Activated CD4-positive, CD25-positive, alpha-beta regulatory T cell treated with anti-CD3 and anti-CD28 coated beads, Interleukin-2, amount 50 U/mL, for 72 hours (primary cell): ENCODE measurements around the gene FRAS1.
"Not testable (repeated sequence)": the region's sequence is repeated elsewhere in the genome, so short reads cannot be mapped to it uniquely, and the experiment has no call there.

Experiments
- DNase-seq: peaks from one replicate; pipeline ENCODE4 v3.0.0; 2021

The FRAS1 gene

DNA sequence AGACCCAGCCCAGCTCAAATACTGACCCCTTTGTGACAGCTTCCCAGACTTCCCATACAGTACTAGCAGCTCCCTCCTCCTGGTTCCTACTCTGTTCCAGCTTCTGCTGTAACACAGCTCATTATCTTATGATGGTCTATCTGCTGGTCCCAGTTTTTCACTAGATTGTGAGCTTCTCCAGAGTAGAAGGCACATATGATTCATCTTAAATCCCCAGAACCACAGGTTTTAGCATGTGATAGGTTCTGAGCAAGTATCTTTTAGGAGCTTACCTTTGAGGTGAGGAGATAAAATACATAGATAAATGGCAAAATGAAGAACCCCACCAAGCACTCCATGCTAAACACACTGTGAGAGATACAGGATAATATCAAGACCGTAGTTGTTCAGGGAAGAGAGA is 466.9 kb downstream of the FRAS1 start:
- no peak for DNase-seq

DNA sequence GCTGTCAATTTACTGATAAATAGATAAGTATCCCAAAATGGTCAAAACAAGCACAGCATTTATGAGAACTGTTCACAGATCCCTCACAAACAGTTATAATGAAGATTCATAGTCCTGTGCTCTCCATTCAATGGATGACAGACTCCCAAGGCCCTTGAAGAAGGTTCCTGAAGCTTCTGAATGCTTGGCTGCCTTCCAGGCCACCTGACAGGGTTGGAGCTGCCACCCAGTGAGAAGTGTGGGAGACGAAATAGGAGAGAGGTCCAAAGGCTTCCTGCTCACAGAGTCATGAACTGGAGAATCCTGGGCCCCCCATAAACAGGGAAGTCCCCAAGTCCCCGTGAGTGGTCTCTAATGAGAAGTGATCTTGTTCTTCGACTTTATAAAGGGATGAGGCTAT is 468.4 kb downstream of the FRAS1 start:
- DNase-seq, result no peak

DNA sequence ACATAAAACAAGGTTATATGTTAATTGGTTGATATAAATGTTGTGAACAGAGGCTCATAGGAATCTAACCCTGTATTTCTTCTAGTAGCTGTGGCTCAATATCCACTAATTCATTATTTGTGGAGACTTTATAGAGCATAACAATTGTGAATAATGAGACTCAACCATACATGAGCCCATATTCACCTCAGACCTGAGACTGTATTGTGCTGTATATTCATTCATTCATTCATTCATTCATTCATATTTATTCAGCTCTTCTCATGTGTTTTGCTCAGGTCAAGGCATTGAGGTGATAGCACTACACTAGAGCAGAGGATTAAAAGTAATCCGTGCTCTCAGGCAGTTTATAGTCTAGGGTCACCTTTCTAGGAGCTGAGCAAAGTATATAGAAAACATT is 470.0 kb downstream of the FRAS1 start:
- no peak for DNase-seq

DNA sequence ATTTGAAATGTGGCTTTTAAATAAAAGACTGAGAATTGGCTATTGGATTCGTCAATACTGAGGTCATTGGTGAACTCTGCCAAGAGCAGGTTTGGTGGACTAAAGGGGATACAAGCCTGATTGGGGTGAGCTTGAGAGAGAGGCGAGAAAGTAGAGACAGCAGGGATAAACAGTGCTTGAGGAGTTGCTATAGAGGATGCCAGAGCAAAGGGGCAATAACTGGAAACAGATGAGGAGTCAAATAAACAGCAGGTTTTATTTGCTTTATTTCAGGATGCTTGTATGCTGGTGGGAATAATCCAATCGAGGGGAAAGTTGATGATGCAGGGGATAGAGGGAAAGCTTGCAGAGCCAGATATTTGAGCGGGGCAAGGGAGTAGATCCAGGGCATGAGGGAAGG is 470.4 kb downstream of the FRAS1 start:
- DNase-seq, result no peak

DNA sequence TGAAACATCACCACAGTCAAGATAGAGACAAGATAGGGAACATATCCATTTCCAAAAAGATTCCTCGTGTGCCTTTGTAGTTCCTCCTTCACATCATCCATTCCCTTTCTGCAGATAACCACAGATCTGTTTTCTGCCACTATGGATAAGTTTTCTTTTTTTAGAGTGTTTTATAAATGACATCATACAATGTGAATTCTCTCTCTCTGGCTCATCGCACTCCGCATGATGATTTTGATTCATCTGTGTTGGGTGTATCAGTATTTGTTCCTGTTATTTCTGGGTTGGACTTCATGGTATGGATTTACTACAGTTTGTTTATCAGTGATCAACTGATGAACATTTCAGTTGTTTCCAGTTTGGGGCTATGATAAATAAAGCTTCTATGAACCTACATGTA is 471.2 kb downstream of the FRAS1 start:
- no peak for DNase-seq

DNA sequence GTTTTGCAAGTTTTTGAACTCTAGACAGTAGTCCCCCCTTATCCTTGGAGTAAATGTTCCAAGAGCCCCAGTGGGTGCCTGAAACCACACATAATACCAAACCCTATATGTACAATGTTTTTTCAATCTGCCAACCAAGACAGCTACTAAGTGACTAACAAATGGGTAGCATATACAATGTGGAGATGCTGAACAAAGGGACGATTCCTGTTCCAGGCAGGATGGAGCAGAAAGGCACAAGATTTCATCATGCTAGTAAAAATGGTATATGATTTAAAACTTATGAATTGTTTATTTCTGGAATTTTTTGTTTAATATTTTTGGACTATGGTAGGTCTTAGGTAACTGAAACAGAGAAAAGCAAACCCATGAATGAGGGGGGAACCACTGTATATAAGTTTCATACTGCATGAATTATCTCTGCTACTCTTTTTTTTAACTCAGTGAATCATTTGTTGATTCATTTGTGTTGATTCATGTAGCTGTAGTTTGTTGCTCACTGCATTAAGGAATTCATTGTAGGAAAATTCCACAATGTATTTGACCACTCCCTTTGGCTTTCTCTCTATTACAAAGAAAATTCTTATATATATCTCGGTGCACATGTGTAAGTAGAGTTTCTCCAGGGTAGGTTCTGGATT is 472.6 kb downstream of the FRAS1 start:
- DNase-seq, result no peak

DNA sequence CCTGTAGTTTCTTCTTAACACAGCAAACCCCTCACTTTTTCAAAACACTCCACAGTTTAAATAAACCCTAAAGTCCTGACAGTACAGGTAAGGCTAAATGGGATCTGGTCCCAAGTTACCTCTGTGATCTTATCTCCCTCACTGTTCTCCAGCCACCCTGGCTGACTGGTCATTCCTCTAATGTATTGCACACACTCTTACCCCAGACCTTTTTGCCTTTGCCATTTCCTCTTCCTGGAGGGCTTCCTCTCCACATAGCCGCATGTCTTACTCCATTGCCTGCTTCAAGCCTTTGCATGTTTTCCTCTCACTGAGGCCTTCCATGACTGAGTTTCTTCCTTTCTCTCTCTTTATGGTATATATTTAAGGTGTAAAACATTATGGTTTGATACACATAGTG is 474.9 kb downstream of the FRAS1 start:
- no peak for DNase-seq

DNA sequence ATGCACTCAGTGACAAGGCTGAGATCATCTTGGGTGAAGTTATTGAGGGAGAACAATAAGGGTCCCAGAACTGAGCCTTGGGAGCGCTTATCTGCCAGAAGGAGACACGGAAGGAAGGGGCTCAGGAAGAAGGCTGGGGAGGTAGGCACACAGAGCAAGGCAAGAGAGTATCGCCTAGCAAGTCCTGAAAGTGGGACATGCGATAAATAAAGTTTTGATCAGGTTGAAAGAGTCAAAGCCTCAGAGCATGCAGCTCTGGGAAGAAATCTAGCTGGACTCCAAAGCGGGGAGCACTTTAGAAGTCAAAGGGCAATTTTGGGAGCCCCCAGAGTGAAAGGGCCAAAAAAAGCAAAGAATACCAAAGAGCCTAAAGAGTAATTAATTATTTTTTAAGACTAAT is 476.7 kb downstream of the FRAS1 start:
- no peak for DNase-seq

DNA sequence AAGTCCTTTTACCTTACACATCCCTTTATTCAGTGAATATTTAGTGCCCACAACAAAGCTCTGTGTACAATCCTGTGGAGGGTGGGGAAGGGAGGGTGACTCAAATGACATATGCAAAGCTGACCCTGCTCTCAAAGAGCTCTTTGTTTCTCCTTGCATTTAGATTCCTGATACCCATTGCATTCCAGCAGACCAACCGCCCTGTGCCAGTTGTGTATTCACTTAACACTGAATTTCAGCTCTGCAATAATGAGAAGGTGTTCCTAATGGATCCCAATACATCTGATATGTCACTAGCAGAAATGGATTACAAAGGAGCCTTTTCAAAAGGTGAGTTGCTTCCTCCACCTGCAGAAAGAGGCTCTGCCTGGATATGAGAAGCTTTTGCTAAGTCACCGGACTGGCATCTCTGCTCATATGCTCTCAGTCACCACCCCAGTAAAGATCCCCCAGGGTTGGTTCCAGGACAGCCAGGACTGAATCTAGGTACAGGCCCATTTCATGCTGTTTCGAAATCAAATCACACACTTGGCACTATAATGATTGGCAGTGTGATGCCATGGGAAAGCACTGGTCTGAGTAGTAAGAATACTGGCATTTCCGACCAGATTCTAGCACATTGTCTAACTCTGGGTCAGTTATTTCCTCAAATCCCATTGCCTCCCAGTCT is 477.3 kb downstream of the FRAS1 start:
- DNase-seq, result no peak

DNA sequence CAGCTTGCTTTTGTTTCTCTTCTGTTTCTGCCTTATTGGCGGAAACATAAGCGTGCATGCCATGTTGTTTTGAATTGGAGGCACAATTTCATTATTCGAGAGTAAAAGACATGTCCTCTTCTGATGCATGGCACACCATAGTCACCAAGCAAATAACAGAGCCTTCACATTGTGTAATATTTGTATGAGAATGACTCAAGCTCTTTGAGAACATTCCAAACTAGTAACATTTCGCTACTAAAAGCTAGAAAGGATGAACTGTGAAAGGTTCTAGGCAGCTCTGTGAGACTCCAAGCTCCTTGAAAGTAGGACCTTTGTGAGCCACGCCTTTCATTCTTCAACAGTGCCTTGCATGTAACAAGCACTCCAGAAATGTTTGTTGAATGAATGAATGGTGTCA is 485.2 kb downstream of the FRAS1 start:
- no peak for DNase-seq

DNA sequence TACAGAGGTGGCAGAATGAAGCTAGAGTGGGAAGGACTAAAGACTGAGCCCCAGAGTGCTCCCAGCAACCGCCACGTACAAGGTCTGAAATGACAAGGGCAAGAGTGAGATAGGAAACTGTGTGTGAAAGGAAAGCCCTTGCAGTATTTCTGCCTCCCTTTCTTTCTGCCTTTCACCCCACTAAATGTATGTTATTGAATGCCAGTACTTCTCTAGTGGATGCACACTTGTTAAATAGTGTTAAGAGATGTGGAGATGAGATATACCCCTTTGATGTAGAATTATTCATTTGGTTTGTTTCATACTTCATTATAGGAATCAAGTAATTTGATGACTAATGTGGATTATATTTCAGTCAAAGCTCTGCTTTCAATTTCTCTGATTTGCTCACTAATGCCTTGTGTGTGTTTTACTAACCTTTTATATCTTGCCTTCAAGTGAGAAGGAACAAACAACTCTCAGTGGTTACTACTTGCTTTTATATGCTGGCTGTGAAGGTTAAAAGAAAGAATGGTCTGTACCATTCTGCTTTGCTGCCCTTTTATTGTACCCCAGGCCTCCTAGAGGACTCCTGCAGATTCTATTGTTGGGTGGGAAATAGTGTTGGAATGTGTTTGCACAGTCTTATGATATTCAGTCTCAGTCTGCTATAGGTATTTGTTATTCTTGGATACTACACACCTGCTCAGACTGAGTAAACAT is 486.5 kb downstream of the FRAS1 start:
- DNase-seq, result no peak

DNA sequence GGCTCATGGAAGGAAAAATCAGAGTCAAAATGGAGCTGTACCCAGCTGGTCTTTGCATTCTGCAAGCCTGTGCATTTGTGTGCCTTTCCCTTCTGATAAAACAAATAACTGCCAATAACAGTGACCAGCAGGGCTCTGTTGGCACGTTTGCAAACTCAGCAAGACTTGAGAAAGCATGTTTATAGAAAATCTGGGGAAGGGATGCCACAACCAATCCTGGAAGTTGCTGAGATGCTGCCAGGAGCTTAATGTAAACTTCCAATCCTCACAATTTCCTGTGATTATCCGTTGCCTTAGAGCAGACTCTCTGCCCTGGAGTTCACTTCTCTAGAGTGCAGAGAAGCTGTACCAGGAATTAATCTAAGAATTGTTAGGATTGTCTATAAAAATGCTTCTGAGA is 487.6 kb downstream of the FRAS1 start:
- DNase-seq, result no peak

DNA sequence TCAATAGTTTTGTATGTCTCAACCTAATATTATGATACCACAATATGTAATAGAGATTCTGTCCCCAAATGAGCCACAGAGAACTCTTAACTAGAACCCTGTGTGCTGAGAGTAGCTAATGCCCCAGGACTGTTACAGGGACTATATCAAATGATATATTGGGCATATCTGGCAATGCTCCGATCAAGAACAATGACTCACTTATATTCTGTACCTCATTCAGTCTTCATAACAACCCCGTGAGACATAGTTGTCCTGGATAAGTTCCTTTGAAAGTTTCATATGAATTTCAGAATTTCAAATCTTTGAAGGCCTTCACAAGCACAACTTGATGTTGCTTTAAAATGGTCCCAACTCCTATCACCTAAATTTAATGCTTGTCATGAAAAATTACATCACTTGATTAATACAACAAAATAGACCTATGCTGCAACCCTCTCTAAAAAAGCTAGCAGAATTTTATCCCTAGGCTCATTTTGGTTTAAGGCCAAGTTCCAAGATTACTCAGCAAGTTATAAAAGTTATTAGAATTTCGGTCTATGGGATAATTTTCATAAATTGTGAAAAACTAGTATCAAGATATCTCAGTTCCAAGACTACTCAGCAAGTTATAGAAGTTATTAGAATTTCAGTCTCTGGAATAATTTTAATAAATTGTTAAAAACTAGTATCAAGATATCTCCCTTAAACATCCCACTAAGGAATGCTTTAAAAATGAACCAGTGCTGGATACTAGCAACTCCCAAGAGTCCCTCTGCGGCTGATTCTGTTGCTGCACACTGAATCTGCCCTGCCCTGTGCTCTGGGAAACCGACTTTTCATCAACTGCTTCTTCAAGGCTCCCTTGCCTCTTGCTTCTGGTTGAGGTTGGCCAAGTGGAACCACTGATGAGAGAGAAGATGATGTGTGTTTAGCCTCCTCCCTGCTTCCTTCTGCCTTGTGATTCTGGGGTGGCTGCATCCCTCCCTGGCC is 488.4 kb downstream of the FRAS1 start:
- no peak for DNase-seq

DNA sequence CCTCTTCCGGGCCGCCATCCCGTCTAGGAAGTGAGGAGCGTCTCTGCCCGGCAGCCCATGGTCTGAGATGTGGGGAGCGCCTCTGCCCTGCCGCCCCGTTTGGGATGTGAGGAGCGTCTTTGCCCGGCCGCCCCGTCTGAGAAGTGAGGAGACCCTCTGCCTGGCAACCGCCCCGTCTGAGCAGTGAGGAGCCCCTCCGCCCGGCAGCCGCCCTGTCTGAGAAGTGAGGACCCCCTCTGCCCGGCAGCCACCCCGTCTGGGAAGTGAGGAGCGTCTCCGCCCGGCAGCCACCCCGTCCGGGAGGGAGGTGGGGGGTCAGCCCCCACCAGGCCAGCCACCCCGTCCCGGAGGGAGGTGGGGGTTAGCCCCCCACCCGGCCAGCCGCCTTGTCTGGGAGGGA is 490.8 kb downstream of the FRAS1 start:
- DNase-seq, result not testable (repeated sequence)

DNA sequence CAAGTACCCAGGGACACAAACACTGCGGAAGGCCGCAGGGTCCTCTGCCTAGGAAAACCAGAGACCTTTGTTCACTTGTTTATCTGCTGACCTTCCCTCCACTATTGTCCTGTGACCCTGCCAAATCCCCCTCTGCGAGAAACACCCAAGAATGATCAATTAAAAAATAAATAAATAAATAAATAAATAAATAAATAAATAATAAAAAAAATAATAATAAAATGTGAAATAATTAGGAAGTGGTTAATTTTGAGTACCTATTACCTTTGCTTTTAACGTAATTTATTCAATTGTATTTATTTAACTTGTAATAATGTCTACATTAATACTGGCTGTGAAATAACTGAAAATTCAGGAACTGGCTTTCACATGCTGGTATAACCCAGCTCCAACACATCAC is 491.8 kb downstream of the FRAS1 start:
- DNase-seq, result not testable (repeated sequence)

DNA sequence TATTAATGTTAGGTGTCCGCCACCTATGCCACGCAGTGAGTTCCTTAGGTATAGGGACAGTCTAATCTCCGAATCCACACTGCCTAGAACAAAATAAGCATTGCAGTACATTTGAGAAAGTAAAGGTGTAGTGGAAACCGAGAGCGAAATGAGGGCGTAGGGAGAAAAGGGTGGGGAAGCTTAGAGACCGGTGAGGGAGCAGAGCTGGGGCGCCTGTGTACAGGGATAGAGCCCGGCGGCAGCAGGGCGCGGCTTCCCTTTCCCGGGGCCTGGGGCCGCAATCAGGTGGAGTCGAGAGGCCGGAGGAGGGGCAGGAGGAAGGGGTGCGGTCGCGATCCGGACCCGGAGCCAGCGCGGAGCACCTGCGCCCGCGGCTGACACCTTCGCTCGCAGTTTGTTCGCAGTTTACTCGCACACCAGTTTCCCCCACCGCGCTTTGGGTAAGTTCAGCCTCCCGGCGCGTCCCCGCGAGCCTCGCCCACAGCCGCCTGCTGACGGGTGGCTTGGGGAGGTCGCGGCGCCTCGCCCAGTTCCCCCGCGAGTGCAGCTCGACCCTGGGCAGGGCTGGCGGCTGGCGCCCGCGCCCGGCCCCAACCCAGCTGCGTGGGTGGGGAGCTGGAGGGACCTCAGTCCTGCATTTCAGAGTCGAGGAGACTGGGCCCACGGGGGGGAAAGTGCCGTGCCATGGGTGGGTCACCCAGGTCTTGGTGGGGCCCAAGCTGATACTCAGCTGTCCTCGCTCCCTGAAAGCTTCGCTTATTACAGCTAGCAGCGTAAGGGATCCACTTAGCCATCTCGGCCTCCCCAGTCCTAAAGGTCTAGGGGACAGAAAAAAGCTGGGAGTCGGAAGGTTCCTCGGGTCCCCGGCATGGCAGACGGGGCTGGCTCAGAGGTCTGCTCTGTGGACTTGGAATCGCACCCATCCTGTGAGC is 494.6 kb downstream of the FRAS1 start, which contains the start of gene ANXA3:
Gene ANXA3 (plus strand): TSS at position 351 of the 932 bp plus-strand sequence. CDS start 2,704 bp downstream, outside the sequence.
- DNase-seq, result no peak

DNA sequence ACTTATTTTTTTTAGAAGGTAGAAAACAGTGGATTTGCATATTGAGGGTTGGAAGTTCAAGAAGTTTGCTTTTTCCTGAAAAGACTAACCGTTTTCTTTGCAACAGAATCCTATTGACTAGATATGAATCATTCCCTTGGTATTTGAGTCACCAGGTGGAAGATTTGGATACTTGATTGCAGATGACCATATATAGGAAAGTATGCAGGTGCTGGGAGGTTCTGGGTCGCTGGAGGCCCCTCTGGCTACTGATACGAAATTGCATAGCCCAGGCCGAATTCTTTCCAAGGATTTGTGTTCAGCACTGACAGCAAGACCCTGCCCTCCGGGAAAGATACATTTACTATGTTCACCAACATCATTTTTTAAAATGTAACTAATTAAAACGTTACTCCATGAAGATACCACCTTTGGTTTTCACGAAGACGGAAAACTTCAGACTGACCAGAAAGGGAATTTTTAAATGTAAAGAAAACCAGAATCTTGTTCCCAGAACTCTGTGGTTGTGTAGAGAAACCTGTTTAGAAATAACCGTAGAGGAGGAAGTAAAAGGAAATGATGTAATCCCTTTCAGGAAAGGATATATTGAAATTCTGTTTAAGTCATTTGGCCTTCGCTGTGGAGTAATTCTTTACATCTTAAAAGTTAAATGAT is 495.4 kb downstream of the FRAS1 start:
- no peak for DNase-seq

DNA sequence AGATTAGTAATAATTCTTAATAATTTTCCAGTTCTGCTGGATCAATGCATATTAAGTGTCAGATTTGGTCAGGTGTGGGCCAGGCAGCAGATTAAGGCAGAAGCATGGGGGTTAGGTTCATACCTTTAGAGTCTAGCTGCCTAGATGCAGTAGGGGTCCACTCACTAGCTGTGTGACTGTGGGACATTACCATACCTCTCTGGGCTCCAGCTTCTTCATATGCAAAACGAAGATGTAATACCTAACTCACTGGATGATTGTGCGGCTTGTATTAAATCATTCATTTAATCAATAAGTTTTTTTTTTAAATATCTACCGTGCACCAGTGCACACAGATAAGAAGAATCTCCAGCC is 495.9 kb downstream of the FRAS1 start:
- no peak for DNase-seq

DNA sequence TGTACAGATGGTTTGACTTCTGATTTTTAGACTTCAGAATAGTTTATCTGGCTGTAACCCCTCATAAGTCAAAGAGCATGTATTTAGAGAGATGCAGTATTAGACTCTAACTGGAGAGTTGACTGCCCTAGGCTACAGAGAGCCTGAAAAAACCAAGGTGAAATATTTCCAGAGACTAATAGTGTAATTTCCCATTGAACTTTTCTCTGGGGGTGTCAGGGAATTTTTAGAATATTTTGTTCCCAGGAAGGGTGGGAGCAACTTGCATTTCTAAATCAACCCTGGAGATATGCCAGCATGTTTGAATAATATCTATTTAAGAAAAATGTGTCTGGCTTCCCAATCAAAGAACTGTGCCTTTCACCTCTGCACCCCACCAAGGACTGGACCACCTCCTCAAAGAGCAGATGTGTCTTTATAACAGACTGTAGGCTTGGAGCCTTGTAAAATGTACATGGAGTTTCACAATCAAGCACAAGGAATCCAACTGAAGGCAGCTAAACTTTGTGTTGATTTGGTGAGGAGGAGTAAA is 496.5 kb downstream of the FRAS1 start:
- DNase-seq, result no peak

DNA sequence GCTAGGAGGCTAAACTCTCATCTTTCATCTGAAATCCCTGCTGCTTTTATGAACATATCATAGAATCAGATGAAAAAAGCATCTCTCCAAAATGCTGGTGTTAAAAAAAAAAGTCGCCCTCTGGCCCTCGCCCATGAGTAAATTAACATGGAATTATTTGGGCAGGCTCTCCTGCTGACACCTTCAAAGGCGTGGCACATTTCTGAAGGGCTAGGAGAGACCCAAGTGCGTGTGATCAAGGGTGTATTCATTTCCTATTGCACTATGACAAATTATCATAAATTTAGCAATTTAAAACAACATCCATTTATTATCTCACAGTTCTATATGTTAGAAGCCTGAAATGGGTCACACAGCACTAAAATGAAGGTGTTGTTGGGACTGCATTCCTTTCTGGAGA is 499.5 kb downstream of the FRAS1 start:
- DNase-seq, result no peak

DNA sequence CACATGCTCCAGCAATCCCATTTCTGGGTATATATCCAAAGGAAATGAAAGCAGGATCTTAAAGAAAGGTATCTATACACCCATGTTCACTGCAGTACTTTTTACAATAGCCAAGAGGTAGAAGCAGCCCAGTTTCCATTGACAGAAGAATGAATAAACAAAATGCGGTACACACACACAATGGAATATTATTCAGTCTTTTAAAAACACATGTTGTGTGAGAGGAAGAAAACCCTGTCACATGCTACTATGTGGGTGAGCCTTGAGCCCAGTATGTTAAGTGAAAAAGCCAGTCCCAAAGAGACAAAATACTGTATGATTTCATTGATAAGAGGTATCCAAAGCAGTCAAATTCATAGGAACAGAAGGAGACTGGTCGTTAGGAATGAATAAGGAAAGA is 500.7 kb downstream of the FRAS1 start:
- no peak for DNase-seq
